Epithelial cell of alveolus of lung (primary cell): ENCODE measurements around the gene OSTM1. TPM values are rescaled to one million over a fixed set of nuclear protein-coding genes. Genes with fewer than 3 reads are reported as not detected.

Experiments
- total RNA-seq: library from RNA; depleted of rRNA; stranded (reverse); fragments of >200 nt; gene quantifications from 2 replicates; pipeline ENCODE4 v1.2.1, GENCODE V29; 2015

The OSTM1 gene
- total RNA-seq = 24.6 and 48.1 TPM in 2 replicates

DNA sequence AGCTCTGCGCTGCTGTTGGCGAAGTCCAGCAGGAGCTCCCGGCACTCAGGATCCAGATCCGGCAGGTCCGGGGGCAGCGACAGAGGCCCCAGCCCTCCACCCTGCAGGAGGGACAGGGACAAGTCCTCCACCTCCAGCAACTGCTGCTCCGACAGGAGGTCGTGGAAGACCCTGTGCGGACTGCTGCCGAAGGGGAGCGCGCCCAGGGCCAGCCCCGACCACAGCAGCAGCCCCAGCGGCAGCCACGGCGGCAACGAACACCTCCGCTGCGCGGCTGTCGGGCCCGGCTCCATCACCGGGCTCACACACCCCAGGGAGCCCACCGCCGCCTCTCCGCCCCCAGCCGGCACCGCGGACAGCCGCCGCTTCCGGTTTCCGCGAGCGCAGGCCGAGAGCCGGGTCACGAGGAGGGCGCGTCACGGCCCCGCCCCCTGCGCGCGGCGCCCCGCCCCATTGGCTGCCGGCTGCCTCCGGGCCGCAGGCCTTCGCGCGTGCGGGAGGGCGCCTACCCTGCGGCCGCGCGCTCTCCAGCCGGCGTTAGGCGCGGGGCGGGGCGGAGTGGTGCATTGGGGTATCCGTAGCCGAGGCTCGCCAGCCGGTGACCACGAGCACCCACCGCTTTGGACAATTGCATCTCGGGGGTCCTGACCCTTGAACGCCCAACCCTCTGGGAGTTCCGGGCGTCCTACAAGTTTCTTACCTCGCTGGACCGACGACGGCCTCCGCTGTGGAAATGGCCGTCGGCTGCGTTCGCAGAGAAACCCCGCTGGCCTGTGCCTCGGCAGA, at the start of gene OSTM1:
TSS of gene OSTM1 (minus strand) at position 383 of the 786 bp plus-strand sequence. CDS start at position 293, 90 bp downstream.

Other genes with a start within 250 kb of the OSTM1 start
- 11.5 and 23.6 TPM in 2 replicates for gene SEC63, start 116.5 kb downstream of the OSTM1 start, total RNA-seq
- gene NR2E1, start 91.3 kb upstream of the OSTM1 start, total RNA-seq = not detected in 2 replicates
- gene SNX3, start 186.3 kb upstream of the OSTM1 start, total RNA-seq = 128 and 223 TPM in 2 replicates
- gene AFG1L, start 220.3 kb upstream of the OSTM1 start, total RNA-seq = 0.88 and 3.2 TPM in 2 replicates